ENCODE measurements around the gene CACNB1.

CACNB1 gene

GRCh38 chr17:39193346-39193745 lies 4.1 kb downstream of the CACNB1 start:
- no peaks in the 10 kb centered on the region for H4K20me1 ChIP-seq (ENCODE audit: insufficient read depth, low read length)
- H3K79me2 ChIP-seq (ENCODE audit: low read length): peaks cover 57% of the 10 kb centered on the region
- no peak overlapping the region for H3K27ac ChIP-seq (ENCODE audit: low read length)
- H3K9ac ChIP-seq (ENCODE audit: low read length): no peak overlapping the region
- no peak overlapping the region for H3K4me2 ChIP-seq (ENCODE audit: low read depth, low read length)
- no peak overlapping the region for H2AFZ ChIP-seq (ENCODE audit: low read length)
- 0 out of 2 replicates have a peak, but pooled peaks cover 3% of the 10 kb centered on the region for H3K36me3 ChIP-seq (replicated peaks; ENCODE audit: insufficient read depth, low read length)
- H3K4me1 ChIP-seq (ENCODE audit: low read length): peaks cover 25% of the 10 kb centered on the region
- no peaks in the 10 kb centered on the region for H3K9me3 ChIP-seq (replicated peaks; ENCODE audit: insufficient read depth, low read length)
- H3K27me3 ChIP-seq (replicated peaks; ENCODE audit: insufficient read depth, low read length): no peaks in the 10 kb centered on the region
- peaks cover 14% of the 10 kb centered on the region for H3F3A ChIP-seq (ENCODE audit: insufficient read depth, low read length)
- no peaks in the 10 kb centered on the region for H3K9me2 ChIP-seq (replicated peaks; ENCODE audit: insufficient read depth, low read length)
- no peak overlapping the region for H3K4me3 ChIP-seq (ENCODE audit: low read length)
- TF ChIP-seq EZH2phosphoT487 (IDR thresholded peaks at IDR 0.05; ENCODE audit: low read length) (no peak), CTCF (IDR thresholded peaks at IDR 0.05; ENCODE audit: low read length) (no peak), EZH2 (optimal IDR thresholded peaks at IDR 0.05; ENCODE audit: low read depth, low read length) (no peak)
- no peak for DNase-seq

- H3K27ac ChIP-seq (ENCODE audit: low read length): no peak overlapping the region
- peaks cover 25% of the 10 kb centered on the region for H3K4me1 ChIP-seq (ENCODE audit: low read length)
- no peak overlapping the region for H3K9ac ChIP-seq (ENCODE audit: low read length)
- H4K20me1 ChIP-seq (ENCODE audit: insufficient read depth, low read length): no peaks in the 10 kb centered on the region
- no peaks in the 10 kb centered on the region for H3K27me3 ChIP-seq (replicated peaks; ENCODE audit: insufficient read depth, low read length)
- no peaks in the 10 kb centered on the region for H3K9me3 ChIP-seq (replicated peaks; ENCODE audit: insufficient read depth, low read length)
- no peak overlapping the region for H3K4me3 ChIP-seq (ENCODE audit: low read length)
- H3K79me2 ChIP-seq (ENCODE audit: low read length): peaks cover 58% of the 10 kb centered on the region
- TF ChIP-seq EZH2phosphoT487 (IDR thresholded peaks at IDR 0.05; ENCODE audit: low read length): no peak
- no peaks in the 10 kb centered on the region for H3K9me2 ChIP-seq (replicated peaks; ENCODE audit: insufficient read depth, low read length)
- H3K36me3 ChIP-seq (replicated peaks; ENCODE audit: insufficient read depth, low read length): 0 out of 2 replicates have a peak, but pooled peaks cover 3% of the 10 kb centered on the region
- DNase-seq: no peak
- no peak overlapping the region for H2AFZ ChIP-seq (ENCODE audit: low read length)
- H3K4me2 ChIP-seq (ENCODE audit: low read depth, low read length): no peak overlapping the region
- peaks cover 9% of the 10 kb centered on the region for H3F3A ChIP-seq (ENCODE audit: insufficient read depth, low read length)
Observed at GRCh38 chr17:39192901-39193300, 4.6 kb downstream of the CACNB1 start.

- H2AFZ ChIP-seq (ENCODE audit: low read length): no peak overlapping the region
- H3K27me3 ChIP-seq (replicated peaks; ENCODE audit: insufficient read depth, low read length): no peaks in the 10 kb centered on the region
- H3F3A ChIP-seq (ENCODE audit: insufficient read depth, low read length): peaks cover 8% of the 10 kb centered on the region
- no peak overlapping the region for H3K27ac ChIP-seq (ENCODE audit: low read length)
- H4K20me1 ChIP-seq (ENCODE audit: insufficient read depth, low read length): no peaks in the 10 kb centered on the region
- no peak for TF ChIP-seq EZH2phosphoT487 (IDR thresholded peaks at IDR 0.05; ENCODE audit: low read length)
- peaks cover 25% of the 10 kb centered on the region for H3K4me1 ChIP-seq (ENCODE audit: low read length)
- H3K36me3 ChIP-seq (replicated peaks; ENCODE audit: insufficient read depth, low read length): peaks cover 3% of the 10 kb centered on the region; the same call in 1 of the 2 replicates
- no peaks in the 10 kb centered on the region for H3K9me2 ChIP-seq (replicated peaks; ENCODE audit: insufficient read depth, low read length)
- H3K79me2 ChIP-seq (ENCODE audit: low read length): peaks cover 58% of the 10 kb centered on the region
- H3K9me3 ChIP-seq (replicated peaks; ENCODE audit: insufficient read depth, low read length): no peaks in the 10 kb centered on the region
- no peak overlapping the region for H3K9ac ChIP-seq (ENCODE audit: low read length)
- H3K4me3 ChIP-seq (ENCODE audit: low read length): no peak overlapping the region
- no peak overlapping the region for H3K4me2 ChIP-seq (ENCODE audit: low read depth, low read length)
- DNase-seq: no peak
Observed at GRCh38 chr17:39191750-39192510, 5.5 kb downstream of the CACNB1 start.

GRCh38 chr17:39187152-39187830 lies 10.2 kb downstream of the CACNB1 start:
- Histone ChIP-seq H3K9me2 (replicated peaks; ENCODE audit: insufficient read depth, low read length) (no peaks in the 10 kb centered on the region), H2AFZ (ENCODE audit: low read length) (no peak overlapping the region), H3K27ac (ENCODE audit: low read length) (no peak overlapping the region), H4K20me1 (ENCODE audit: insufficient read depth, low read length) (no peaks in the 10 kb centered on the region), H3F3A (ENCODE audit: insufficient read depth, low read length) (no peaks in the 10 kb centered on the region), H3K4me3 (ENCODE audit: low read length) (no peak overlapping the region), H3K9ac (ENCODE audit: low read length) (no peak overlapping the region), H3K36me3 (replicated peaks; ENCODE audit: insufficient read depth, low read length) (no peaks in the 10 kb centered on the region; the same call in 1 of the 2 replicates), H3K4me2 (ENCODE audit: low read depth, low read length) (no peak overlapping the region), H3K9me3 (replicated peaks; ENCODE audit: insufficient read depth, low read length) (no peaks in the 10 kb centered on the region), H3K27me3 (replicated peaks; ENCODE audit: insufficient read depth, low read length) (no peaks in the 10 kb centered on the region), H3K4me1 (ENCODE audit: low read length) (no peaks in the 10 kb centered on the region), H3K79me2 (ENCODE audit: low read length) (peaks cover 16% of the 10 kb centered on the region)
- DNase-seq: no peak
- no peak for TF ChIP-seq EZH2 (optimal IDR thresholded peaks at IDR 0.05; ENCODE audit: low read depth, low read length)
